ENCODE data around the gene PLCXD1.
"Not testable (repeated sequence)": the region's sequence is repeated elsewhere in the genome, so short reads cannot be mapped to it uniquely, and the experiment has no call there.

The PLCXD1 gene

DNA sequence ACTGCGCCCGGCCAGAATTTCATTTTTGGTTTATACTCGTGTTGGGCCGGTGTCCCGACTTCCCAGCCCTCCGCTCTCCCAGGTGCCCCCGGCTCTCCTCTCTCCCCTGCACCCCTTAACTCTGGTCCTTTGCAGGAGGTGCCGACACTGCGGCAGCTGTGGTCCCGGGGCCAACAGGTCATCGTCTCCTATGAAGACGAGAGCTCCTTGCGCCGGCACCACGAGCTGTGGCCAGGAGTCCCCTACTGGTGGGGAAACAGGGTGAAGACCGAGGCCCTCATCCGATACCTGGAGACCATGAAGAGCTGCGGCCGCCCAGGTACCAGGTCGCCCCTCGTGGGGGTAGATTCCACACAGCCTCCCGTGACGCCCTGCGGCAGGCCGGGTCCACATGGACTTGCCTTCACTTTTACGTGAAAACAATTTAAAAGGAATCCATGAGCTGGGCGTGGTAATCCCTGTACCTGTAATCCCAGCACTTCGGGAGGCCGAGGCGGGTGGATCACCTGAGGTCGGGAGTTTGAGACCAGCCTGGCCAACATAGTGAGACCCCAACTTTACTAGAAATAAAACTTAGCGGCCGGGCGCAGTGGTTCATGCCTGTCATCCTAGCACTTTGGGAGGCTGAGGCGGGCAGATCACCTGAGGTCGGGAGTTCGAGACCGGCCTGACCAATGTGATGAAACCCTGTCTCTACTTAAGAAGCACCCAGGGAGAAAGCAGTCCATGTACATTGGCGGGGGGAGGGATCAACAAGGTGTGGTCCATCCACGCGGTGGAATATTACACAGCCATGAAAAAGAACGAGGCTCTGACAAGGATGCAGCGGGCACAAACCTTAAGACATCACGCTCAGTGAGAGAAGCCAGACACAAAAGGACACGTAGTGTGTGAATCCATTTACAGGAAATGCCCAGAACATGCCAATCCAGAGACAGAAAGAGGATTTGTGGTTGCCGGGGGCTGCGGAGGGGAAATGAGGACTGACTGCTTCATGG, 12.0 kb downstream of the PLCXD1 start:
- no peak for DNase-seq

DNA sequence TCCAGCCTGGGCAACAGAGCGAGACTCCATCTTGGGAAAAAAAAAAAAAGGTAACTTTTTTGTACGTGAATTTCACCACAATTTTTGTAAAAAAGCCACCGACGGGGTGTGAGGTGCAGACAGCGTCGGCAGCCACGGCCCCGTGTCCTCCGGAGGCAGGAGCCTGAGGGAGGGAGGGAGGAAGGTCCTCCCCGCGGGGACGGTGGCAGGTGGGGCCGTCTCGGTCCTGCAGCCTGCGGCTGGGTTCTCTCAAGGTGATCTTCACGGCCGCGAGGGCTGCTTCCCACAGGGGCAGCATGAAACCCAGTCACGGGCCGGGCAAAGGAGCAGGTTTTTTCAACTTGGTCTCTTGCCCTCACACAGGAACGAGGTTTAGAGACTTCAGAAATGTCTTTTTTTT, 14.0 kb downstream of the PLCXD1 start:
- DNase-seq = no peak

DNA sequence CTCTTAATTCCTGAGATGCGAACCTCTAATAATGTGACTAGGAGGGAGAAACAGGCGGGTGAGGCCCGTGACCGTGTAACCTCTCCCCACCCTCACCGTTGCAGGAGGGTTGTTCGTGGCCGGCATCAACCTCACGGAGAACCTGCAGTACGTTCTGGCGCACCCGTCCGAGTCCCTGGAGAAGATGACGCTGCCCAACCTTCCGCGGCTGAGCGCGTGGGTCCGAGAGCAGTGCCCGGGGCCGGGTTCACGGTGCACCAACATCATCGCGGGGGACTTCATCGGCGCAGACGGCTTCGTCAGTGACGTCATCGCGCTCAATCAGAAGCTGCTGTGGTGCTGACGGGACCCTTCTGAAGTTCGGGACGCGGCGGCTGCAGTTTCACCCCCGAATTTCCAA, 17.8 kb downstream of the PLCXD1 start:
- DNase-seq = no peak

DNA sequence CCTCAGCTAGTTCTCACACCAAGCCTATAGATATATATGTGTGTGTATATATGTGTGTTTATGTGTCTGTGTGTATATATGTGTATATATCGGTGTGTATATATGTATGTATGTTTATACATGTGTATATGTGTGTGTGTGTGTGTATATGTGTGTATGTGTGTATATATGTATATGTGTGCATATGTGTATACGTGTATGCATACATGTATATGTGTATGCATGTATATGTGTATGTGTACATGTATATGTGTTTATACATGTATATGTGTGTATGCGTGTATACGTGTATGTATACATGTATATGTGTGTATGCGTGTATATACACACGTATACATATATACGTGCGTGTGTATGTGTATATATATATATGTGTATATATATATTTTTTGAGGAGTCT, 19.2 kb downstream of the PLCXD1 start:
- DNase-seq = no peak

DNA sequence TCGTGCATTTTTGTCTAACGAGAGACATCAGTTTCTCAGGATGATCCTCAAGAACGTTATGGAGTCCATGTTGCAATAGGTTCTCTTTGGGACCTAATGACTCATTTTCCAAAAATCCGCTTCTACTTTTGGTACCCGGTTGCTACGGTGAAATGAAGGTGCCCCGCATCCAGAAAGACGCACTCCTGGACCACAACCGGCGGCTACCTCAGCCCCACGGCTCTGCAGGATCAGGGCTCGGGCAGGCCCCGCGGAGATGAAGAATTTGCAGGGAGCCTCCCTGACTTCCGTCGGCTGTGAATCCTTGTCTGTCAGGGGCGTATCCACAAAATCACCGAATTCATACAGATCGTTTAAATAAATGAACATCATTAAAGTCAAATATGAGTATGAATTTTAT, 21.8 kb downstream of the PLCXD1 start:
- no peak for DNase-seq

DNA sequence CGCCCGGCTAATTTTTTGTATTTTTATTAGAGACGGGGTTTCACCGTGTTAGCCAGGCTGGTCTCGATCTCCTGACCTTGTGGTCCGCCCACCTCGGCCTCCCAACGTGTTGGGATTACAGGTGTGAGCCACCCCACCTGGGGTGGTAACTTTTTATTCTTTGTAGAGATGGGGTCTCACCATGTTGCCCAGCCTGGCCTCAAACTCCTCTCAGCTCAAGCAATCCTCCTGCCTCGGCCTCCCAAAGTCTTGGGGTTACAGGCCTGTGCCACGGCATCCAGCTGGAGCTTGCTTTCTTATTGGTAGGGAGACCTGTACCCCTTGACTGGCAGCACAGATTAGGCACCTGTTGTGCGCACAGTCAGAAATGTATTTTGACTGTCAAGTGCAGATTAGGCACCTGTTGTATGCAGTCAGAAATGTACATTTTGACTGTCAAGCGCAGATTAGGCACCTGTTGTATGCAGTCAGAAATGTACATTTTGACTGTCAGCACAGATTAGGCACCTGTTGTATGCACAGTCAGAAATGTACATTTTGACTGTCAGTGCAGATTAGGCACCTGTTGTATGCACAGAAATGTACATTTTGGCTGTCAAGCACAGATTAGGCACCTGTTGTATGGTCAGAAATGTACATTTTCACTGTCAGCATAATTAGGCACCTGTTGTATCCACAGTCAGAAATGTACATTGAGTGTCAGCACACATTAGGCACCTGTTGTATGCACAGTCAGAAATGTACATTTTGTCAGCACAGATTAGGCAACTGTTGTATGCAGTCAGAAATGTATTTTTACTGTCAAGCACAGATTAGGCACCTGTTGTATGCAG, 24.8 kb downstream of the PLCXD1 start:
- not testable (repeated sequence) for DNase-seq

DNA sequence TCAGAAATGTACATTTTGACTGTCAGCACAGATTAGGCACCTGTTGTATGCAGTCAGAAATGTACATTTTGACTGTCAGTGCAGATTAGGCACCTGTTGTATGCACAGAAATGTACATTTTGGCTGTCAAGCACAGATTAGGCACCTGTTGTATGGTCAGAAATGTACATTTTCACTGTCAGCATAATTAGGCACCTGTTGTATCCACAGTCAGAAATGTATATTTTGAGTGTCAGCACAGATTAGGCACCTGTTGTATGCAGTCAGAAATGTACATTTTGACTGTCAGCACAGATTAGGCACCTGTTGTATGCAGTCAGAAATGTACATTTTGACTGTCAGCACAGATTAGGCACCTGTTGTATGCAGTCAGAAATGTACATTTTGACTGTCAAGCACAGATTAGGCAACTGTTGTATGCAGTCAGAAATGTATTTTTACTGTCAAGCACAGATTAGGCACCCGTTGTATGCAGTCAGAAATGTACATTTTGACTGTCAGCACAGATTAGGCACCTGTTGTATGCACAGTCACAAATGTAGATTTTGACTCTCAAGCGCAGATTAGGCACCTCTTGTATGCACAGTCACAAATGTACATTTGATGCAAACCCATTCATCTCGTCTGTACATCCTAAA, 25.6 kb downstream of the PLCXD1 start:
- not testable (repeated sequence) for DNase-seq

DNA sequence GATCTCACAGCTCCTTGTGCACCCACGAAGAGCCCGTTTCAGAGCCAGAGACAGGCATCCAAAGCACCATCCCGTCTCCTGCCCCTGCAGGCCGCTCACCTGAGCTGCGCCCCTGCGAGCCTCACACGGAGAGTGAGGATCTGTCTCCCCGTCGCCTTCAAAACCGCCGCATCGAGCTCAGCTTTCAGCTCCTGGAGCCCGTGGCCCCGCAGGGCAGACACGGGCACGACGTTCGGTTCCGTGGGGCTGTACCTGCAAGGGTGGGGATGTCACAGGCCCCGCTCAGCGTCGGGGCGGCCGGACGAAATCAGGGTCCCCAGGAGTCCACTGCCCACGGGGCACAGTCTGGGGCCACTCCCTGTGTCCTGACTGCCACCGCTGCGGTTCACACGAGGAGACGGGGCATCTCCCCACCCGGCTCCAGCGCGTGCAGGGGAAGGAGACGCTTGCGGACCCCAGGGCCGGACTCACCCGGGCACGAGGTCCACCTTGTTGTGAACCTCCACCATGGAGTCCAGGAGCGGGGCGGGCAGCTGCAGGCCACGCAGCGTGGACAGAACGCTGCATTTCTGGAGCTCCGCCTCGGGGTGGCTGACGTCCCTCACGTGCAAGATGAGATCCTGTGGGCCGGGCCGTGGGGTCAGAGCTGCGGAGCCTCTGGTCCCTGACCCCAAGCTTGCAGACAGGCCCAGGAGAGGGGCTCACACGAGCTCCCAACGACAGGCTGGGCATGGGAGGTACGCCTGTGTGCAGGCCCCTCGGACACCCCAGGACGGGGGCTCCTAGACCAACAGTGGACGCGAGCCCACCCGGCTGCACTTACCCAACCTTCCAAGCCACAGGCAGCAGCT, 26.3 kb downstream of the PLCXD1 start:
- no peak for DNase-seq

DNA sequence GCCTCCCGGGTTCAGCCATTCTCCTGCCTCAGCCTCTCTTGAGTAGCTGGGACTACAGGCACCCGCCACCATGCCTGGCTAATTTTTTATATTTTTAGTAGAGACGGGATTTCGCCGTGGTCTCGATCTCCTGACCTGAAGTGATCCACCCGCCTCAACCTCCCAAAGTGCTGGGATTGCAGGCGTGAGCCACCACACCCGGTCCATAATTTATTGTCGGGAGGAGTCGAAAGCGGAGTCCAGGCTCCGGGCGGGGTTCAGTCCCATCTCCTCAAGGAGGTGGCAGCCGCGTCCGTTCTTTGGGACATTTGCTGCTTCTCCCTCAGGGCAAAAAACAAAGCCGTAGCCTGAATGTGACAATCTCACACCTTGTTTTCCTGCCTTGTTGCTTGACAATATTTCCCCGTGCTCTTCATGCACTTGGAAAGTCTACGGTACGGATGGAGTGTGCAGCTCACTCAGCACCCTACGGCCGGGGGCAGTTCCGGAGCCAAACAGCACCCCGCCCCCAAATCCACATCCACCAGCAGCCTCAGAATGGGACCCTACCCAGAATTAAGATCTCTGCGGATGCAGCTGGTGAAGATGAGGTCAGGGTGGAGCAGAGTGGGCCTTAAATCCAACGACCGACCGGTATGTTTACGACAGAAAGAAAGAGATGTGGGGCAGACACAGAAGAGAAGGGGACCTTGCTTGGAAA, 27.8 kb downstream of the PLCXD1 start:
- no peak for DNase-seq

DNA sequence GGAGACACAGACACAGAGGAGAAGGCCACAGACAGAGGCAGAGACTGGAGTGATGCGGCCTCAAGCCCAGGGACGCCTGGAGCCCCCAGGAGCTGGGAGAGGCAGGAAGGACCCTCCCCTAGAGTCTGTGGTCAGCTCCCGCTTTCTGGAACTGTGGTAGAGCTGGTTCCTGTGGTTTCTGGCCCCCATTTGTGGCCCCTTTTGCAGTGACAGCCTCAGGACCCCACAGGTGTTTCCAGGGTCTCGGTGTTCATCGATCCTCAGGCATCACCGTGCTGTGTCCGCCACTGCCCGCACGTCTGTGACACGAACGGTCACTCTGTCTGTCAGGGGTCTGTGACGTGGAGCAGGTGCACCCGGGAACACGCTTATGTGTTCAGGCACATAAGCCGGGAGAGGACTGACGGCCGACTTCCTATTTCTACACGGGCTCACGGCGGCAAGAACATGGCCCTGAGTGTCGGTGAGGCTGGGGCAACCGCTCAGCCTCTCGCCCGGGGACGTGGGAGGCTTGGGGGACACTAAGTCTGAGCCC, 29.5 kb downstream of the PLCXD1 start:
- no peak for DNase-seq

DNA sequence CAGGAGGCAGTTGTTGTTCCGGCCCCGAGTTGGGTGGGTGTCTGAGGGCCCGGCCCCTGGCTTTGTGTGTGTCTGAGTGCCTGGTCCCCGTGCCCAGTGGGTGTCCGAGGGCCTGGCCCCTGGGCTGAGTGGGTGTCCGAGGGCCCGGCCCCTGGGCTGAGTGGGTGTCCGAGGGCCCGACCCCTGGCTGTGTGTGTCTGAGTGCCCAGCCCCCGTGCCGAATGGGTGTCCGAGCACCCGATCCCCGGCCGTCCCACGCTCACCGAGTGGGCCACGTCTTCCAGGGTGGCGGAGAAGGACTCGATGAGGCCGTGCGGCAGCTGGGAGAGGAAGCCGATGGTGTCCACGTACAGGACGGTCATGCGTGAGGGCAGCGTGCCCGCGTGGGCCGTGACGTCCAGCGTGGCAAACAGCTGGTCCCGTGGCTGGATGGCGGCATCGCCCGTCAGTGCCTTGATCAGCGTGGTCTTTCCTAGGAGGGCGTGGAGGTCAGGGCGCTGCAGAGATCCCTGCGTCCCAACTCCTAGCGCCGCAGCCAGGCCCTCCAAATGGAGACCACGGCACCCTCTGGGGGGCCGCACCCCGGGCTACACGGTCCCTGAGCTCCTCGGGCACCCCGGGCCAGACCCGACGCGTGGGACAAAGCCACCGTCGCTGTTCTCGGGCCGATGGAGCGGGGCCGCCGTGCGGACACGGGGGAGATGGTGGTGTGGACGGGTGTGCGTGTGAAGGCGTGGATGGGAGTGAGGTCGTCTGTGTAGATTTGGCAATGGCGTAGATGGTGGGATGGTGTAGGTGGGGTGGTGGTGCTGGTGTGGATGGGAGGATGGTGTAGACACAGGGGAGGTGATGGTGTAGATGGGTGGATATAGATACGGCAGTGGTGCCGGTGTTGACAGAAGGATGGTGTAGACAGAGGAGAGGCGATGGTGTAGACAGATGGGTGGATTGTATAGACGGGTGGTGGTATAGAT, 30.3 kb downstream of the PLCXD1 start:
- no peak for DNase-seq

DNA sequence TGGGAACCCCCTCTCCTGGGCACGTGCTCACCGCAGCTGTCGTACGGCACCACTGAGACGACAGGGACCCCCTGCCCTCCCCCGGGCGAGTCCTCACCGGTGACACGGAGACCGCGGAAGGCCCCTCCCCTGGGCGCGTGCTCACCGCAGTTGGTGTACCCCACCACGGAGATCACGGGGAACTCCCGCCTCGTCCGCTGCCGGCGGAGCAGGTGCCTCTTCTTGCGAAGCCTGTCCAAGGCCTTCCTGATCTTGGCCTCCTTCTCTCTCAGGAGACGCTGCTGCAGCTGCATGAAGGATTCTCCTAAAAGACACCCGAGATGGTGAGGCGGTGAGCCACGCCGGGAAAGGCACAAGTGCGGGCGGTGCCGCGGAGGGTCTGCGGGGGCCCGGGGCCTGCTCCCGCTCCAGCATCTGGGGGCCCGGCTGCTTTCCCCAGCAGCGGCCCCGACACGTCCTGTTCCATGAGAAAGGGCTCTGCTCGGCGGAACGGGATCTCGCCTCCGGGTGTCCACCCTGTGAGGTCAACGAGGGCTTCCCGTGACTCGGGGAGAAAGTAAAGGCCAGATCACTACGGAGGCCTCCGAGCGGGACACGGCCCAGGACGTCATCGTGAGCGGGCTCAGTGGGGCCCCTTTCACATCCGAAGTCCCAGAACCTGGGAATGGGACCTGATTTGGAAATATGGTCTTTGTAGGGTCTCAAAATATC, 31.6 kb downstream of the PLCXD1 start:
- no peak for DNase-seq

DNA sequence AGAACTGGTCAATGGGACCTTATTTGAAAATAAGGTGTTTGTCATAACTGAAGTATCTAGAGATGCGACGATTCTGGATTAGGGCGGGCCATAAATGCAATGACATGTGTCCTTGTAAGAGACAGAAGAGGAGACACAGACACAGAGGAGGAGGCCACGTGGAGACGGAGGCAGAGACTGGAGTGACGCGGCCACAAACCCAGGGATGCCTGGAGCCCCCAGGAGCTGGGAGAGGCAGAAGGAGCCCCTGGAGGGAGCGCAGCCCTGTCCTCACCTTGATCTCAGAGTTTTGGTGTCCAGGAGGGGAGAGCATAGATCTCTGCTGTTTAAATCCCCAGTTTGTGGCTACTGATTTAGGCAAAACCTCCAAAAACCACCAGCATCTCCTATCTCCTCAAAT, 32.4 kb downstream of the PLCXD1 start:
- no peak for DNase-seq

DNA sequence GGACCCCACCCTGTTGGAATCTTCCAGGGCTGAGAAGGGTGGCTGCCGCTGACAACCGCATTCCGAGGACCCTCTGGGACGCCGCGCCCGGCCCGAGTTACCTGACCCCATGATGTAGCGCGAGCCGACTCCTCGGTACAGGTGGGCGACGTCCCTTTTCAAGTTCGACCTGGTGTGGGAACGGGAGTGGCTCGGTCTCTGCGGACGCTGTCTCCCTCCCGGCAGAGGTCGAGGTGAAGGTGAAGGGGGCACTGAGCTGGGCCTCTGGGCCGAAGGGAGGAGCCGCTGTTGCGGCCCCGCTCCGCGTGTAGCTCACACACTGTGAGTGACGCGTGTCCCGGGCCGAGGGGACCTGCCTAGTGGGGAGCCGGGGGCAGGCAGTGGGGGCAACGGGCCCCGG, 32.9 kb downstream of the PLCXD1 start:
- DNase-seq = no peak

DNA sequence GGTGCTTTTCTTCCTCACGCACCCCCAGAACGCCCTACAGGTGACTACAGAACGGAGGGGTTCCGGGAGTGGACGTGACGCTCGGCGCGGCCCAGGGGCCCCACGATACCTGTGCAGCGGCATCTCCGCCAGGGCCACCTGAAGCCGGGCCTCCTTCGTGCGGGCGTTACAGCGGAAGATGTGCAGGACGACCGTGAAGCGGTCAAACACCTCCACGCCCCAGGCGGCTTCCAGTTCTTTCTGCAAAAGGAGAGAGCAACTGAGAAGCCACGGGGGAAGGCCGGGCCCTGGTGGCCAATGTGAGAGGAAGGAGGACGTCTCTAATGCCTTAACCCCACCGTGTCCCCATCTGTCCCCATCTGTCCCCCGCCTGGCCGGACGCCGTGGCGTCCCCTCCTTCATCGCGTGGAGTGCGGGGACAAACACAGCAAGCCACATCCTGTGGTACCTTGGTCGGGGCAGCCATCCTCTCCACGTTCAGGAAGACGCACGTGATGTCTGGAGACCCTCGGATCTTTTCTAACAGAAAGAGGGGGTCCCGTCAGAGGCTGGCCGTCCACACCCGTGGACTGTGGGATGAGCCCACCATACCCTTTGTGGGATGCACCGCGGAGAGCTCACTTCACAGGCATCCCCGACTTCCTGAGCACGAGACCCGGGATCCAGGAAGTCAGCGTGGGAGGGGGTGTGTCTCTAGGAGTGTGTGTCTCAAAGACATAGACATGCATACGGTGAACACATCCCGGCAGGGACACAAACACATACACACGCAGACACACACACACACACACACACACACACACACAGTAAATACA, 33.8 kb downstream of the PLCXD1 start:
- no peak for DNase-seq

DNA sequence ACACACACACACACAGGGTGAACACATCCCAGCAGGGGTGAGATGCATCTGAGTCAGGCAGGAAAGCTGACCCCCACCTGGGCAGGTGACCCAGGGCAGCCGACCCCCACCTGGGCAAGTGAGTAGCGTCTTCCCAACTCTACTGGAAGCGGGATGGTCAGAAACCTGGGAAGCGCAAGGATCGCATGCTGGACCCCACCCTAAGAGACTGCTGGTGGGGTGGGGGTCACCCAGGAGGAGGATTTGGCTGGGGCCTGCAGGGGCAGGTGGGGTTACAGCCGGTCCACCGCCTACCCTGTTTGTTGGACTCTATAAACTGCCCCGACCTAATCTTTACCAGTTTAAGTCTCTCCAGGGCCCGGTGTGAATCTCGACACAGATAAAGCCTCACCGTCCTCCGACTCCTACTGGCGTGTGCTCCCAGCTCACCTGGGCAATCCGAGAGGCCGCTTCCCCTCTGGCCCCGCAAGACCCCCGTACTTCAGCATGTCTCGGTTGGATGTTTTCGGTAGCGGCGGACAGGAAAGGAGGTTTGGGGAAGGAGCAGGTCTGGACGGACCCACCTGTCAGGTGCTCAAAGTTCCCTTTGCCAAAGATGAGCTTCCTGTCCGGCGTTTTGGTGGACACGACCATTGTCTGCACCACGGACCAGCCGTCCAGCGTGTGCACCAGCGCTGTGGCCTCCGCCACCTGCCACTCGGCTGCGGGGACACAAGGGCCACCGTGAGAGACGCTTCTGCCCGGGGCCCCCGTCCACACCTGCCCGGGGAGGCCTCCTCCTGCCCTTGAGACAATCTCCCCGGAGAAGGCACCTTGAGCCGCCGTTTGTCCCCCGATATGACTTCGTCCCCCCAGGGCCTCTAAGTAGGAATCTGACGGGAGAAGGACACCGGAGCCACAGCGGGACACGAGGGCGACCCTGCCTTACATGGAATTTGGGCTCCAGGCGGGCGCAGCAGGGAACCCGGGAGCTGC, 35.5 kb downstream of the PLCXD1 start:
- DNase-seq = no peak

DNA sequence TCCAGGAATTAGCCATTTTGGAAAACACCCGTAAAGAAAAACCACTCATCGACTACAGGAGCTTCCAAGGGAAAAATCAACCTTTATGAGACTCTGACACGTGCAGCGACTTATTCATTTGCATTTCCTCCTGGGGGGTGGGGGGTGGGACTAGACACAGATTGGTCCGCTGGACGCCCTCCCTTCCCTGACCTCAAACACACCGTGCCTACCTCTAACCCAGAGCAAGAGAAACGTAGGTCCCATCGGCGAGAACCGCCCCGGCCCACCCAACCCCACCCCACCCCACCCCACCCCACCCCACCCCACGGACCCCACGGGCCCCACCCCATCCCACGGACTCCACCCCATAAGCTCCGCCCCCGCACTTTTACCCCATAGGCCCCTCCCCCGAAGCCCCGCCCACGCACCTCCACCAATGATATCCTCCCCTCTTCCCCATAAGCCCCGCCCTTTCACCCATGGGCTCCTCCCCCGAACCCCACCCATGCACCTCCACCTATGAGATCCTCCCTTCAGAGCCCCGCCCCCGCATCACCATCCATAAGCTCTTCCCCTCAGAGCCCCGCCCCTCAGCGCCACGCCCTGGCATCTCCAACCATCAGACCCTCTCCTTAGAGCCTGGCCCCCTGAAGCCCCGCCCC, 36.4 kb downstream of the PLCXD1 start:
- peak; percentile 28 to 97 (median 91) for DNase-seq
